GM19035 (cell line): ENCODE data around the gene DAP.
"Not testable (repeated sequence)": the region's sequence is repeated elsewhere in the genome, so short reads cannot be mapped to it uniquely, and the experiment has no call there.

ENCODE experiments used
- ATAC-seq: cut with Tn5 transposase; IDR thresholded peaks from one replicate; pipeline ENCODE4 v1.9.1; 2021; ENCODE audit not compliant: unreplicated experiment

DAP gene

GRCh38 chr5:10655972-10656830 lies 104.8 kb downstream of the DAP start:
- ATAC-seq = no peak

GRCh38 chr5:10655161-10655971 lies 105.7 kb downstream of the DAP start:
- ATAC-seq = no peak

GRCh38 chr5:10654566-10654965 lies 106.5 kb downstream of the DAP start:
- no peak for ATAC-seq

- no peak for ATAC-seq
Measured at GRCh38 chr5:10653751-10654400, 107.2 kb downstream of the DAP start.

- ATAC-seq = no peak
Measured at GRCh38 chr5:10653043-10653442, 108.0 kb downstream of the DAP start.

- ATAC-seq = no peak
Measured at GRCh38 chr5:10652606-10653005, 108.4 kb downstream of the DAP start.

GRCh38 chr5:10652151-10652550 lies 108.9 kb downstream of the DAP start:
- ATAC-seq = no peak

- ATAC-seq = no peak
Measured at GRCh38 chr5:10649666-10650380, 111.2 kb downstream of the DAP start.

GRCh38 chr5:10648806-10649665 lies 112.0 kb downstream of the DAP start:
- ATAC-seq = no peak

- ATAC-seq = no peak
Measured at GRCh38 chr5:10647640-10648039, 113.4 kb downstream of the DAP start.

GRCh38 chr5:10645671-10646070 lies 115.4 kb downstream of the DAP start:
- ATAC-seq = no peak

- no peak for ATAC-seq
Measured at GRCh38 chr5:10645146-10645545, 115.9 kb downstream of the DAP start.

- no peak for ATAC-seq
Measured at GRCh38 chr5:10644192-10644591, 116.8 kb downstream of the DAP start.

- ATAC-seq = no peak
Measured at GRCh38 chr5:10642367-10642766, 118.7 kb downstream of the DAP start.

- no peak for ATAC-seq
Measured at GRCh38 chr5:10639846-10640368, 121.1 kb downstream of the DAP start.

- not testable (repeated sequence) for ATAC-seq
Measured at GRCh38 chr5:10638723-10639122, 122.3 kb downstream of the DAP start.

- no peak for ATAC-seq
Measured at GRCh38 chr5:10637944-10638343, 123.1 kb downstream of the DAP start.

- no peak for ATAC-seq
Measured at GRCh38 chr5:10636363-10637142, 124.5 kb downstream of the DAP start.

- ATAC-seq = no peak
Measured at GRCh38 chr5:10635867-10636350, 125.1 kb downstream of the DAP start.
